DLD1 (cell line): ENCODE results near the gene KIF26A.
"Not testable (repeated sequence)": the region's sequence is repeated elsewhere in the genome, so short reads cannot be mapped to it uniquely, and the experiment has no call there.

Experiments used
- in situ Hi-C: cut with HindIII; loops from 2 replicates; pipeline ENCODE4 v1.10.0; 2017; ENCODE audit warnings: low sequenced_read_pairs

Gene KIF26A

DNA sequence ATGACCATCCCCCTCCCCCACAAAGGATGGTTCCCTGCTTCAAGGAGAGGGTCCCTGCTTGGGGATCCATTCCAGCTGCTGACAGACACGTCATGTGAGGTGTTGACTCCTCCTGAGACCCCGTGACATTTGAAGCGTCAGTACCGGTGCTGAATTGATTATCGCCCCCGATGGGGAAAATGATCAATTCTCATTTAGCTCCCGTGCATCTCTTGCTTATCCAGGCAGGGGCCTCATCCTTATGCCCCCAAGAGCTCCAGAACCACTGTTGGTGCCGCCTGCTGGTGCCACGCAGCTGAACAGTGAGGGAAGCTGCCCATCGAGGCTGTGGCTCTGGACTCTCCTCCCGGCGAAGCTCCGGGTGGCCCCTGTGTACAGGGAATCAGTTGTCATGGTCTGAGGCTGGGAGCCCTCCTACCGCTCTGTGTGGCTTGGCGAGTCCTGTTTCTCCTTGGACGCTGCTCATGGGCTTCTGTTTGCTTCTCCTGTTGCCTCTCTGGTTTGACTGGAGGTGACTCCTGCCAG, 4.6 kb downstream of the KIF26A start:
- in situ Hi-C loops: no loop called here

GRCh38 chr14:104143521-104144452, 5.4 kb downstream of the KIF26A start:
- in situ Hi-C loops: no loop called here

DNA sequence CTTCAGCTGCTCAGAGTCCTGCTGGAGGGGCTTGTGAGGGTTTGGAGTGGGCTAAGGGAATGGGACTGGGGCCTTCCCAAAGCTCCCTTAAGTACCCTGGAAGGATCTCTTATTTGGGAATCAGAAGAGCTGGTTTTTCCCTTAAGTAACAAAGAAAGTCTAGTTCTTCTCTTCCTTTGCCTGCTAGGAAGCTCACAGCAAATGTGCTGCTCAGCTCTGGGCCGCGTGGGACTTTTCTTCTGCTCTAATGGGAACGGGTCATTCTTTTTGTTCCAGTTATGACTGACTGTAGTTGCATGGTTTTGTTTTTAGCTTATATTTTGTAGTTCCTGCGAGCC, 6.0 kb downstream of the KIF26A start:
- in situ Hi-C loops: no loop called here

- in situ Hi-C loops: no loop called here
These were observed 6.8 kb downstream of the KIF26A start for GRCh38 chr14:104144911-104145825.

- in situ Hi-C loops: no loop called here
These were observed 7.6 kb downstream of the KIF26A start for GRCh38 chr14:104145826-104146601.

DNA sequence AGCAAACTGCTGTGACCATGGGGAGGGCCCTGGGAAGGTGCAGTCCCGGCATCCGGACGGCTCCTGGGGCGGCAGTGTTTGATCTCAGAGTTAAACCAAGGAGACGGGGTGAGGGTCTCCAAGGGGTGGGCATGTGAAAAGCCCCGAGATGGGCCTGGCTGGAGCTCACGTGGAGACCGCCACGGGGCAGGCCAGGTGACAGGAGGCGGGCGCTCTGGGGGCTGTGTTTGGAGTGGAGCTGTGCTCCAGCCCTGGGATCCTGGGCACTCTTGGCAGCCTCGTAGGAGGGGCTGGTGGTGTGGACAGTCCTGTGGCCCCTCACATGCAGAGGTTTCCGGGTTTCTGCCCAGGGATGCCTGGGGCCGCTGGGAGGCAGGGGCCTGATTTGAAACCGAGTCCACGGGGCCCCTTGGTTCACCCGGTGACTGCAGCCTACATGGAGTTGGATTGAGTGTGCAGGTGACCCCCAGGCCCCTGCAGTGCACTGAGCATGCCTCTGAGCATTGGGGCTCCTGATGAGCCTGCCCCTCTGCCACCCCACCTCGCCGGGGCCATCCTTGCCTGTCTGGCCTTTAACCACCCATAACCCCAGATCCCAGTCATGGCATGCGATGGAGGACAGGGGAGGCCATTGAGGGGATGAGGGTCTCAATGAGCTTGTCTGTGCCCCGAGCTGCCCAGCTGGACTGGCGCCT, 8.4 kb downstream of the KIF26A start:
- in situ Hi-C loops: no loop called here

- in situ Hi-C loops: no loop called here
These were observed 9.1 kb downstream of the KIF26A start for GRCh38 chr14:104147346-104148125.

DNA sequence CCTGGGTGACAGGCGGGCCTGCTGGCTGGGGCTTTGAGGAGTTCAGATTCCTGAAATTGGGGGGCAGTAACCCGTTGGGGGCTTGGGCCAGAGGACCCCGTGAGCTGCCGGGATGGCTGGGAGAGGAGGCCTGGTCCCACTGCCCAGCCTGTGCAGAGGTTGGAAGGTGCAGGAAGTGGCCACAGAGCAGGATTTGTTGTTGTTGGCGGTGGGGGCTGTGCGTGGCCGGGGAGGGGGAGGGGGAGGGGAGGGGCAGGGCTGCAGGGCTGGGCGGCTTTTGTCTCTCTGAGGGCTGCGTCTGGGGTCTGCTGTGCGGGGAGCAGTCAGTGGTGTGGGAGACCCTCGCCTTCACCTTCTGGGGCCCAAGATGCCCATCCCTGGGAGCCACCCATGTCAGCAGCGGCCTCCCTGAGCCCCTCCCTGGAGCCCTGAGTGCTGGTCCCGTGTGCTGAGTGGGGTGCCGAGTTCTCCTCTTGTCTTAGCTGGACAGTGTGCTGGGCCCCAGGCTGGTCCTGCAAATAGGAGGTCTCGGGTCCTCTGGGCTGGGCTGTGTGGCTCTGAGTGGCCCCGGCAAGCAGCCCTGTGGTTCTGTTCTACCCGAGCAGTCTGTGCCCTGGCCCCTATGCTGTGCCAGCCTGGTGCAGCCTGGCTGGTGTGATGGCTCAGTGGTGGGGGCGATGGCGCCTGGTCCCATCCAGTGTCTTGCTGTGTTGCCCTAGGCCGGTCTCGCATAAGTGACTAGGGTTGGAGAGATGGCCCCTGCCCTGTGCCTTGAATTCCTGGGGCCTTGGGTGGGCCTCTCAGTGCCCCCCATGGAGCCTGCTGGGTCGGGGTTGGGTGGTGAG, 10.3 kb downstream of the KIF26A start:
- in situ Hi-C loops: no loop called here

- in situ Hi-C loops: no loop called here
These were observed 10.8 kb downstream of the KIF26A start for GRCh38 chr14:104149278-104149595.

DNA sequence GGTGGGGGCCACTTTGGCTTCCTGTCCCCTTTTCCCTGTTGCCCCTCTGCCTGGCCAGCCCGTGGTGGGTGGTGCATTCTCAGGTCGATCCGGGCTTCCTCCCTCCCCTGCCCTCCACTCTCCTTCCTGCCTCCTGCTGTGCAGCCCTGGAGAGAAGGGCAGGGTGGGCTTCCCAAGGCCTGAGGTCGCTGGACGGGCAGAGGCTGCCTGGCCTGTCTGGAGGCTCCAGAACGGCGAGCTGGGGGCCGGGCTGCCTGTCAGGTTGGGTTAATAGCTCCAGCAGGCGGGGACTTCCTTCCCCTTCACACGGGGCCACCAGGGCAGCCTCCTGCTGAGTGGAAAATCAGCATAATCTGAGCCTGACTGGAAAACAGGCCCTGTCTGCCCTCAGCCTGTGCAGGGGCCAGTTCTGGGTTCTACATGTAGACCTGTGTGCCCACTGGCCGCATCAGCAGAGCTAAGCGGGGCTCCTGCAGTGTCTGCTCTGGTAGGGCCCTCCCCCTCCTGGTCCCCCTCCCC, 11.3 kb downstream of the KIF26A start:
- in situ Hi-C loops: no loop called here

DNA sequence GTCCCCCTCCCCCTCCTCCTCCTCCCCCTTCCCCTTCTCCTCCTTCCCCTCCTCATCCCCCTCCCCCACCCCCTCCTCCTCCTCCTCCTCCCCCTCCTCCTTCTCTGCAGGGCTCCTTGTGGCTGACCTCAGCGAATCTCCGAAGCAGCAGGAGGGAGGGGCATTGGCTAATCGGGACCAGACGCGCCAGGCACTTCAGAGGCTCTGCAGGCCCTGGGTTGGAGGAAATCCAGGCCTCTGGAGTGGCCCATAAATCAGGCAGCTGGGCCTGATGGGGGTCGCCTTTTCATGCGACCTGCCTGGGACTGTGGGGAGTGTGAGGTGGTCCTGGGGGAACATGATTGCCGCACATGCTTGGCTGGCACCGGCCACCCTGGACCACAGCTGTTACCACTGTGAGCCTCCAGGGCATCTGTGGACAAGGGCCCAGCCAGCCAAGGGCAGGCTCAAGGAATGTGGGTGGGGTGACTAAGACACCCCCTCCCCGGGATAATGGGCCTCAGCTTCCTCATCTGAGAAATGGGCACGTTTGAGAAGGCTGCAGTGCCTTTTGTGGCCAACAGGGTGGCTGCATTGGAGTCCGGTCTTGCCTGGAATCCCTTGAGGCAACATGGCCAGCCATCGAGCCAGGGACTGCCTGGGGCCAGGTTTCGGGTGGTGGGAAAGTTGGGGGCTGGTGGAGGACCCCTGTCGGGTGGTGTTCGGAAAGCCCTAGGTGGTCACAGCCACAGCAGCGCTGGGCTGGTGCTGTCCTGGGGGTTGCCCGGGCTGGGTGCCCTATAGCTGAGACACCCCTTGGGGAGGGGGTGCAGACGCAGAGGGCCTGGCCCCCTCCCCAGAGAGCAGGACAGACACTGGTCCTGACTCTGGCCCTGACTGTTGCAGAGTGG, 12.0 kb downstream of the KIF26A start:
- in situ Hi-C loops: no loop called here

- in situ Hi-C loops: no loop called here
These were observed 12.6 kb downstream of the KIF26A start for GRCh38 chr14:104151026-104151381.

- in situ Hi-C loops: no loop called here
These were observed 13.3 kb downstream of the KIF26A start for GRCh38 chr14:104151566-104152245.

GRCh38 chr14:104152246-104152575, 13.8 kb downstream of the KIF26A start:
- in situ Hi-C loops: no loop called here

- in situ Hi-C loops: no loop called here
These were observed 14.5 kb downstream of the KIF26A start for GRCh38 chr14:104152686-104153393.

GRCh38 chr14:104153394-104153755, 15.0 kb downstream of the KIF26A start:
- in situ Hi-C loops: not testable (repeated sequence)

GRCh38 chr14:104154246-104154645, 15.9 kb downstream of the KIF26A start:
- in situ Hi-C loops: no loop called here
